SK-N-SH treated with all-trans-retinoic acid at 6 μM for 48 hours (cell line): Measurements from ENCODE around the gene SYNE1.

Source experiments
- ATAC-seq: fragments of 200-7000 bp; cut with Tn5 transposase; 3 replicates; pipeline ENCODE4 v1.9.1; 2020; ENCODE audit warnings: mild to moderate bottlenecking, moderate library complexity
- CSDC2 ChIP-seq: fragments of 250-450 bp; sonication (Bioruptor Pico); IDR thresholded peaks from 2 replicates; pipeline ENCODE4 v1.5.0; 2020; ENCODE audit warnings: mild to moderate bottlenecking, moderate library complexity
- ESRRG ChIP-seq: fragments of 250-450 bp; sonication (Bioruptor Pico); IDR thresholded peaks from 2 replicates; pipeline ENCODE4 v1.6.1; 2021; ENCODE audit warnings: mild to moderate bottlenecking
- GLIS3 ChIP-seq: fragments of 250-450 bp; sonication (Bioruptor Pico); IDR thresholded peaks from 2 replicates; pipeline ENCODE4 v1.5.0; 2020; ENCODE audit warnings: mild to moderate bottlenecking, moderate library complexity
- ISL1 ChIP-seq: fragments of 250-450 bp; sonication (Bioruptor Pico); IDR thresholded peaks from 2 replicates; pipeline ENCODE4 v2.1.2; 2022; ENCODE audit warnings: mild to moderate bottlenecking, moderate library complexity
- OSR1 ChIP-seq: fragments of 250-450 bp; sonication (Bioruptor Pico); IDR thresholded peaks from 2 replicates; pipeline ENCODE4 v1.8.0; 2022; ENCODE audit warnings: moderate library complexity, mild to moderate bottlenecking, inconsistent platforms
- PATZ1 ChIP-seq: fragments of 250-450 bp; sonication (Bioruptor Pico); IDR thresholded peaks from 2 replicates; pipeline ENCODE4 v1.8.0; 2020; ENCODE audit warnings: mild to moderate bottlenecking, moderate library complexity, borderline replicate concordance
- PPARA ChIP-seq: fragments of 250-450 bp; sonication (Bioruptor Pico); IDR thresholded peaks from 2 replicates; pipeline ENCODE4 v1.5.0; 2020; ENCODE audit warnings: mild to moderate bottlenecking, borderline replicate concordance
- RARB ChIP-seq: fragments of 250-450 bp; sonication (Bioruptor Pico); IDR thresholded peaks from 2 replicates; pipeline ENCODE4 v1.8.0; 2021; ENCODE audit warnings: mild to moderate bottlenecking, moderate library complexity
- SNAI2 ChIP-seq: fragments of 250-450 bp; sonication (Bioruptor Pico); IDR thresholded peaks from 2 replicates; pipeline ENCODE4 v1.5.0; 2020; ENCODE audit warnings: mild to moderate bottlenecking, moderate library complexity
- TCF4 ChIP-seq: fragments of 250-450 bp; sonication (Bioruptor Pico); IDR thresholded peaks from 2 replicates; pipeline ENCODE4 v1.8.0; 2021; ENCODE audit warnings: mild to moderate bottlenecking, moderate library complexity, borderline replicate concordance
- ZFP30 ChIP-seq: fragments of 450-650 bp; formaldehyde crosslinking; IDR thresholded peaks from 2 replicates; pipeline ENCODE4 v1.5.0; 2022; ENCODE audit warnings: mild to moderate bottlenecking, moderate library complexity
- ZNF565 ChIP-seq: fragments of 450-650 bp; formaldehyde crosslinking; conservative IDR thresholded peaks from 2 replicates; pipeline ENCODE4 v1.5.0; 2020; ENCODE audit warnings: low read depth, mild to moderate bottlenecking, moderate library complexity
- ZNF70 ChIP-seq: fragments of 450-650 bp; formaldehyde crosslinking; IDR thresholded peaks from 2 replicates; pipeline ENCODE4 v1.5.0; 2020; ENCODE audit warnings: mild to moderate bottlenecking, moderate library complexity
- ZNF8 ChIP-seq: fragments of 450-650 bp; formaldehyde crosslinking; IDR thresholded peaks from 2 replicates; pipeline ENCODE4 v1.5.0; 2020; ENCODE audit warnings: mild to moderate bottlenecking, moderate library complexity
- TF ChIP-seq, protein P1 (sequence below): fragments of 250-450 bp; sonication (Bioruptor Pico); IDR thresholded peaks from 2 replicates; pipeline ENCODE4 v1.5.1; 2020; ENCODE audit warnings: low read depth, mild to moderate bottlenecking, moderate library complexity
- TF ChIP-seq, protein P2 (sequence below): fragments of 250-450 bp; sonication (Bioruptor Pico); IDR thresholded peaks from 2 replicates; pipeline ENCODE4 v1.8.0; 2021; ENCODE audit warnings: low read depth, mild to moderate bottlenecking, moderate library complexity, borderline replicate concordance
- TF ChIP-seq, protein P3 (sequence below): fragments of 250-450 bp; sonication (Bioruptor Pico); IDR thresholded peaks from 2 replicates; pipeline ENCODE4 v1.5.1; 2021; ENCODE audit warnings: mild to moderate bottlenecking, moderate library complexity

SYNE1 gene

DNA sequence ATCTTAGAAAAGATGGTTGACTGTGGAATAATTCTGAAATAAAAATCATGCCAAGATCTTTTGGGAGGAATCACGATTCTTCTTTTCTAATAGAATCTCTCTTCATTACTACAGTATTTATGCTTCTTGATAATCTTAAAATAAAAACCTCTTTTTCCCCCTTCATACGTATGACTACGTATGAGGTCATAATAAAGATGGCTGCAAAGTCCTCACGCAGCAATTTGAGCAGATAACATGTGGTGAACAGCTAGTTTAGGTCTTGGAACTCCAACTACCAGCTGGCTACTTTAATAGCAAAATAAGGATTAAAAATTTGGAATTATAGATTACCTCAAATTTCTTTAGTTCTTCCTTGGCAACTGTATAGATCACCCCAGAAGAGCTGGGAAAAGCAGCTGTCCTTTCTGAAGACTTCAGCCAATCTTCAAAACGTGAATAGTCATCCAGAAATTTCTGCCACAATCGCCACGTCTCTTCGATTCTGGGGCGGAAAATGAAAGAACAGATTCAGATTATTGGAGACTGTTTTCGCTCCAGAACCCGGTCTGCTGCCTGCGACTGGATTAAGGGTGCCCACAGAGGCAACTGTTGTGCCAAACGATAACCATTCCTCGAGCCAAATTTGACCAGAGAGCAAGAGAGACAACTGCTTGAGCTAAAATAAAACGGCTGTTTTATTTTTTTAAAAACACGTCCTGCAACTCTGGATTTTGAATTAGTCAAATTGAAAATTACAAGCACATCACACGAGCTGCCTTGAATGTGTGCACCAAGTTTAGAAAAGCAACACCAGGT lies 482.4 kb downstream of the SYNE1 start:
- TF ChIP-seq TCF4 = no peak
- TF ChIP-seq ZNF8 (CRISPR knock-in tag) = no peak
- TF ChIP-seq, protein P1, sequence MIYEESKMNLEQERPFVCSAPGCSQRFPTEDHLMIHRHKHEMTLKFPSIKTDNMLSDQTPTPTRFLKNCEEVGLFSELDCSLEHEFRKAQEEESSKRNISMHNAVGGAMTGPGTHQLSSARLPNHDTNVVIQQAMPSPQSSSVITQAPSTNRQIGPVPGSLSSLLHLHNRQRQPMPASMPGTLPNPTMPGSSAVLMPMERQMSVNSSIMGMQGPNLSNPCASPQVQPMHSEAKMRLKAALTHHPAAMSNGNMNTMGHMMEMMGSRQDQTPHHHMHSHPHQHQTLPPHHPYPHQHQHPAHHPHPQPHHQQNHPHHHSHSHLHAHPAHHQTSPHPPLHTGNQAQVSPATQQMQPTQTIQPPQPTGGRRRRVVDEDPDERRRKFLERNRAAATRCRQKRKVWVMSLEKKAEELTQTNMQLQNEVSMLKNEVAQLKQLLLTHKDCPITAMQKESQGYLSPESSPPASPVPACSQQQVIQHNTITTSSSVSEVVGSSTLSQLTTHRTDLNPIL = no peak
- TF ChIP-seq ESRRG (CRISPR knock-in tag) = no peak
- TF ChIP-seq ZFP30 (CRISPR knock-in tag) = no peak
- TF ChIP-seq, protein P2, sequence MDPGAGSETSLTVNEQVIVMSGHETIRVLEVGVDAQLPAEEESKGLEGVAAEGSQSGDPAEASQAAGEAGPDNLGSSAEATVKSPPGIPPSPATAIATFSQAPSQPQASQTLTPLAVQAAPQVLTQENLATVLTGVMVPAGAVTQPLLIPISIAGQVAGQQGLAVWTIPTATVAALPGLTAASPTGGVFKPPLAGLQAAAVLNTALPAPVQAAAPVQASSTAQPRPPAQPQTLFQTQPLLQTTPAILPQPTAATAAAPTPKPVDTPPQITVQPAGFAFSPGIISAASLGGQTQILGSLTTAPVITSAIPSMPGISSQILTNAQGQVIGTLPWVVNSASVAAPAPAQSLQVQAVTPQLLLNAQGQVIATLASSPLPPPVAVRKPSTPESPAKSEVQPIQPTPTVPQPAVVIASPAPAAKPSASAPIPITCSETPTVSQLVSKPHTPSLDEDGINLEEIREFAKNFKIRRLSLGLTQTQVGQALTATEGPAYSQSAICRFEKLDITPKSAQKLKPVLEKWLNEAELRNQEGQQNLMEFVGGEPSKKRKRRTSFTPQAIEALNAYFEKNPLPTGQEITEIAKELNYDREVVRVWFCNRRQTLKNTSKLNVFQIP (CRISPR knock-in tag) = no peak
- no peak for TF ChIP-seq SNAI2 (CRISPR knock-in tag)
- TF ChIP-seq PATZ1 (CRISPR knock-in tag) = no peak
- no peak for TF ChIP-seq PPARA (CRISPR knock-in tag)
- TF ChIP-seq GLIS3 = no peak
- TF ChIP-seq, all 23 proteins: peak for 0

GRCh38 chr6:152151920-152152319 lies 485.2 kb downstream of the SYNE1 start:
- peak; percentile 76; the same call in 1 of the 2 replicates for TF ChIP-seq TCF4
- TF ChIP-seq CSDC2 (CRISPR knock-in tag) = no peak
- no peak; the same call in 2 of the 3 replicates for ATAC-seq

More for the DNA sequence above, 482.4 kb downstream of the SYNE1 start:
- no peak for ATAC-seq

DNA sequence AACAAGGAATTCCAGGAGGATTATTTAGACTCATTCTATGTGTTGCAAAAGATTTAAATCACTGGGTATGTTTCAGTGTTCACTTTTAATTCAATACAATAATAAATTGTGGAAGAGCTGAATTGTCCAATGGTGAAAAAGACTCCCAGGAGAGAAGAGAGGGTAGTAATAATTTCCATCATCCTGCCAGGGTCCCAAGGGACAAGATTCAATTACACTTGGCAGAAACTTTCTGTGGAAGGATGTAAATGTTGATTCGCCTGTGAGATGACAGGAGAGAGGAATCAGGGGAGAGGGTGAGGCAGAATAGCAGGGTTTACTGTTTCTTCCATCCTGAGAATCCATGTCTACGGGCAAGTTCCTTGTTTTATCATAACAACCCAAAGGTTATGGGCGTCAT lies 487.0 kb downstream of the SYNE1 start:
- no peak for ATAC-seq
- TF ChIP-seq PPARA (CRISPR knock-in tag) (no peak), ISL1 (CRISPR knock-in tag) (peak; percentile 27; the same call in 1 of the 2 replicates)
- TF ChIP-seq, protein P2 (CRISPR knock-in tag) = no peak

- no peak for ATAC-seq
- TF ChIP-seq ESRRG (CRISPR knock-in tag) (no peak), ZNF70 (CRISPR knock-in tag) (no peak), TCF4 (no peak)
- TF ChIP-seq, all 23 proteins: peak for 0
Observed at GRCh38 chr6:152148412-152148811, 488.8 kb downstream of the SYNE1 start.

DNA sequence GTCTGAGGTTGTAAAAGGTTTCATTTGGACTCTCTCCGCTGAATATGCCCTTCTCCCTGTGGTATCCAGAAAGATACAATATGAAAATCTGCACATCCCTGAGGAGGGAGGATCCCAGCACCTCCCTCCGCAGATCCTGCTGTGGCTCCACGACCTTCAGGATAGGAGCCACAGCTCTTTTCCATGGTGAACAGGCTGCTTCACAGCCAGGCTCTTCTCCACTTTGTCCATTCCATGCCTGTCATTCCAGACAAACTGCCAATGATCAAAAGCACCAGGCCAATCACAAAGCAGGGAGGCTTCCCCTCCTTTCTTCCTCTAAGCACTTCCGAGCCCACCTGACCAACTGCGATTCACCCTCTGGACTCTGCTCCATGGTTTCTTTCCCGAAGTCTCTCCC lies 489.9 kb downstream of the SYNE1 start:
- ATAC-seq = no peak
- TF ChIP-seq ISL1 (CRISPR knock-in tag) (no peak), CSDC2 (CRISPR knock-in tag) (no peak), OSR1 (no peak), SNAI2 (CRISPR knock-in tag) (no peak), RARB (CRISPR knock-in tag) (no peak), ZNF8 (CRISPR knock-in tag) (no peak), ZNF565 (CRISPR knock-in tag) (no peak), GLIS3 (no peak), PPARA (CRISPR knock-in tag) (no peak), PATZ1 (CRISPR knock-in tag) (no peak), ZNF70 (CRISPR knock-in tag) (no peak)
- TF ChIP-seq, protein P1 = no peak
- TF ChIP-seq, protein P3, sequence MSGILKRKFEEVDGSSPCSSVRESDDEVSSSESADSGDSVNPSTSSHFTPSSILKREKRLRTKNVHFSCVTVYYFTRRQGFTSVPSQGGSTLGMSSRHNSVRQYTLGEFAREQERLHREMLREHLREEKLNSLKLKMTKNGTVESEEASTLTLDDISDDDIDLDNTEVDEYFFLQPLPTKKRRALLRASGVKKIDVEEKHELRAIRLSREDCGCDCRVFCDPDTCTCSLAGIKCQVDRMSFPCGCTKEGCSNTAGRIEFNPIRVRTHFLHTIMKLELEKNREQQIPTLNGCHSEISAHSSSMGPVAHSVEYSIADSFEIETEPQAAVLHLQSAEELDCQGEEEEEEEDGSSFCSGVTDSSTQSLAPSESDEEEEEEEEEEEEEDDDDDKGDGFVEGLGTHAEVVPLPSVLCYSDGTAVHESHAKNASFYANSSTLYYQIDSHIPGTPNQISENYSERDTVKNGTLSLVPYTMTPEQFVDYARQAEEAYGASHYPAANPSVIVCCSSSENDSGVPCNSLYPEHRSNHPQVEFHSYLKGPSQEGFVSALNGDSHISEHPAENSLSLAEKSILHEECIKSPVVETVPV = no peak
- TF ChIP-seq, protein P2 (CRISPR knock-in tag) = no peak
